ENCODE measurements around the gene RHO.

The RHO gene

GRCh38 chr3:129553719-129554118 lies 25.3 kb downstream of the RHO start:
- no peak overlapping the region for H3K4me3 ChIP-seq (ENCODE audit: low read depth, low read length)
- no peak for TF ChIP-seq CTCF (IDR thresholded peaks at IDR 0.05; ENCODE audit: borderline replicate concordance, insufficient read depth, low read depth, low read length)

GRCh38 chr3:129554356-129555152 lies 26.1 kb downstream of the RHO start:
- no peak for TF ChIP-seq CTCF (IDR thresholded peaks at IDR 0.05; ENCODE audit: borderline replicate concordance, insufficient read depth, low read depth, low read length)
- no peak overlapping the region for H3K4me3 ChIP-seq (ENCODE audit: low read depth, low read length)

DNA sequence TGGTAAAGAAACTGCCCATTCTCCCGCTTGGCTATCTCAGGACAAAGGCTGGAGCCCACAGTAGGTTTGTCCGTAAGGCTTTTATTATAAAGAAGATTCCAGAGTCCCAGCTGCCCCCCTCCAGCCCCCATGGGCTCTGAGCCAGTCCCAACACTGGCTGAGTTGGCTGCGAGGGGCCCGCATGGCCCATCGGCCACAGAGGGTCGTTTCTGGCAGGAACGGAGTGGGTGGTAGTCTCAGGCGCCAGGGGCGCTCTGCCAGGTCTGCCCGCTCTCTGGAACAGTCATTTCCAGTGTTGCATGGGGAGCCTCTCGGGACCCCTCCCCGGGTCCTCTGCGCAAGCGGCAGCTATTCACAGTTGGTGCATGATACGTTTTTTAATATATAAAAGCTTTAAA lies 26.7 kb downstream of the RHO start:
- no peak overlapping the region for H3K4me3 ChIP-seq (ENCODE audit: low read depth, low read length)

GRCh38 chr3:129555616-129556357 lies 27.3 kb downstream of the RHO start:
- H3K4me3 ChIP-seq (ENCODE audit: low read depth, low read length), result no peak overlapping the region
- no peak for TF ChIP-seq CTCF (IDR thresholded peaks at IDR 0.05; ENCODE audit: borderline replicate concordance, insufficient read depth, low read depth, low read length)

More for the DNA sequence above, 26.7 kb downstream of the RHO start:
- no peak for TF ChIP-seq CTCF (IDR thresholded peaks at IDR 0.05; ENCODE audit: borderline replicate concordance, insufficient read depth, low read depth, low read length)

GRCh38 chr3:129556358-129556695 lies 27.9 kb downstream of the RHO start:
- H3K4me3 ChIP-seq (ENCODE audit: low read depth, low read length), result no peak overlapping the region
- no peak for TF ChIP-seq CTCF (IDR thresholded peaks at IDR 0.05; ENCODE audit: borderline replicate concordance, insufficient read depth, low read depth, low read length)

GRCh38 chr3:129556890-129557547 lies 28.6 kb downstream of the RHO start:
- no peak for TF ChIP-seq CTCF (IDR thresholded peaks at IDR 0.05; ENCODE audit: borderline replicate concordance, insufficient read depth, low read depth, low read length)
- no peak overlapping the region for H3K4me3 ChIP-seq (ENCODE audit: low read depth, low read length)

All from GM12875 (cell line).